HG02885 (cell line): ENCODE data around the gene TULP3.

Experiments used
- ATAC-seq: cut with Tn5 transposase; IDR thresholded peaks from one replicate; pipeline ENCODE4 v1.9.1; 2021; ENCODE audit warnings: mild to moderate bottlenecking; ENCODE audit not compliant: unreplicated experiment, poor library complexity

Gene TULP3

GRCh38 chr12:2877047-2877952, 13.4 kb upstream of the TULP3 start, which contains the start of the genes FOXM1 and RHNO1:
Gene FOXM1 (minus strand): TSS chr12:2877174. CDS start chr12:2874478, 2,696 bp downstream.
Gene RHNO1 (plus strand): TSS chr12:2877223. CDS start chr12:2885367, 8,144 bp downstream.
- peak; percentile 84 for ATAC-seq

GRCh38 chr12:2877953-2878732, 12.5 kb upstream of the TULP3 start:
- no peak for ATAC-seq

- ATAC-seq: no peak
Observed at GRCh38 chr12:2879853-2880252, 10.8 kb upstream of the TULP3 start.

- no peak for ATAC-seq
Observed at GRCh38 chr12:2884810-2885209, 5.9 kb upstream of the TULP3 start.

- no peak for ATAC-seq
Observed at GRCh38 chr12:2886768-2887450, 3.8 kb upstream of the TULP3 start.

- ATAC-seq: no peak
Observed at GRCh38 chr12:2890001-2890387, 697 bp upstream of the TULP3 start.

- peak; percentile 16 for ATAC-seq
Observed at GRCh38 chr12:2891240-2892053, 756 bp downstream of the TULP3 start.

- no peak for ATAC-seq
Observed at GRCh38 chr12:2892246-2892645, 1.6 kb downstream of the TULP3 start.

- no peak for ATAC-seq
Observed at GRCh38 chr12:2893007-2893406, 2.3 kb downstream of the TULP3 start.

GRCh38 chr12:2895051-2895451, 4.4 kb downstream of the TULP3 start:
- no peak for ATAC-seq

GRCh38 chr12:2895511-2895910, 4.8 kb downstream of the TULP3 start:
- ATAC-seq: no peak

GRCh38 chr12:2897418-2897817, 6.7 kb downstream of the TULP3 start:
- no peak for ATAC-seq

- no peak for ATAC-seq
Observed at GRCh38 chr12:2900642-2901041, 10.0 kb downstream of the TULP3 start.

GRCh38 chr12:2902272-2902880, 11.7 kb downstream of the TULP3 start:
- no peak for ATAC-seq

- no peak for ATAC-seq
Observed at GRCh38 chr12:2904260-2904659, 13.6 kb downstream of the TULP3 start.

- ATAC-seq: no peak
Observed at GRCh38 chr12:2912216-2912575, 21.5 kb downstream of the TULP3 start.

- ATAC-seq: no peak
Observed at GRCh38 chr12:2919249-2919648, 28.6 kb downstream of the TULP3 start.

- ATAC-seq: no peak
Observed at GRCh38 chr12:2922329-2922728, 31.6 kb downstream of the TULP3 start.

- ATAC-seq: no peak
Observed at GRCh38 chr12:2923057-2923456, 32.4 kb downstream of the TULP3 start.
